ENCODE data around the gene NAV2.

DNA sequence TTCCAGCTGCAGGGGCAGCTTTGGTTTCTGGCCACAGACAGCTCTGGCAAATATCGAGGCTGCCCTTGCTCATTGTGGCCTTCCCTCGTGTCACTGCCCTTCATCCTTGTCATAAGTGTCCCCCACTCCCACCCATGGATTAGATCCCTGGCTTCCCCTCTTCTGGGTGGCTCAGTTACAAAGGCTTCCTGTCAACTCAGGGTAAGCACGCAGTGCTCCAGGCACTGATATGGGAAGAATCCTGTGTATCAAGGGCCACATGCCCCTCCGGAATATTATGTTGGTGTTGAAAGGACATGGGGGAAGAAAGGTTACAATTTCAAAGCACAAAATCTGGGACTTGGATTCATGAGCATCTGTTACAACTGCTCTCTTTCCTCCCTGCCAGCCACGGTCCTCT is 319.5 kb downstream of the NAV2 start:
- TF ChIP-seq POLR2A (IDR thresholded peaks at IDR 0.05), result no peak
- TF ChIP-seq, protein P1, sequence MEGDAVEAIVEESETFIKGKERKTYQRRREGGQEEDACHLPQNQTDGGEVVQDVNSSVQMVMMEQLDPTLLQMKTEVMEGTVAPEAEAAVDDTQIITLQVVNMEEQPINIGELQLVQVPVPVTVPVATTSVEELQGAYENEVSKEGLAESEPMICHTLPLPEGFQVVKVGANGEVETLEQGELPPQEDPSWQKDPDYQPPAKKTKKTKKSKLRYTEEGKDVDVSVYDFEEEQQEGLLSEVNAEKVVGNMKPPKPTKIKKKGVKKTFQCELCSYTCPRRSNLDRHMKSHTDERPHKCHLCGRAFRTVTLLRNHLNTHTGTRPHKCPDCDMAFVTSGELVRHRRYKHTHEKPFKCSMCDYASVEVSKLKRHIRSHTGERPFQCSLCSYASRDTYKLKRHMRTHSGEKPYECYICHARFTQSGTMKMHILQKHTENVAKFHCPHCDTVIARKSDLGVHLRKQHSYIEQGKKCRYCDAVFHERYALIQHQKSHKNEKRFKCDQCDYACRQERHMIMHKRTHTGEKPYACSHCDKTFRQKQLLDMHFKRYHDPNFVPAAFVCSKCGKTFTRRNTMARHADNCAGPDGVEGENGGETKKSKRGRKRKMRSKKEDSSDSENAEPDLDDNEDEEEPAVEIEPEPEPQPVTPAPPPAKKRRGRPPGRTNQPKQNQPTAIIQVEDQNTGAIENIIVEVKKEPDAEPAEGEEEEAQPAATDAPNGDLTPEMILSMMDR (IDR thresholded peaks at IDR 0.05 in 8 of 11, conservative IDR thresholded peaks at IDR 0.05 in 3 of 11), result no peak
